NCI-H460 (cell line): Measurements from ENCODE around the gene GUK1. TPM values are rescaled to one million over a fixed set of nuclear protein-coding genes. Genes with fewer than 3 reads are reported as not detected.

Experiments used
- DNase-seq: peaks from one replicate; pipeline ENCODE4 v3.0.0-alpha.2; 2016; ENCODE audit warnings: low read depth; ENCODE audit errors: extremely low read depth
- small RNA-seq, 2 experiments: library from RNA; depleted of rRNA; stranded (forward); fragments of <200 nt; gene quantifications; one replicate each; pipeline ENCODE3, GENCODE V24; 2014
- total RNA-seq: library from RNA; depleted of rRNA; stranded (reverse); fragments of >200 nt; shearing (Covaris generic); gene quantifications from 2 replicates; pipeline ENCODE4 v1.2.3, GENCODE V29; 2014; rRNA removed

The GUK1 gene
- total RNA-seq, 1 experiment from 2014 or later: 169 TPM

DNA sequence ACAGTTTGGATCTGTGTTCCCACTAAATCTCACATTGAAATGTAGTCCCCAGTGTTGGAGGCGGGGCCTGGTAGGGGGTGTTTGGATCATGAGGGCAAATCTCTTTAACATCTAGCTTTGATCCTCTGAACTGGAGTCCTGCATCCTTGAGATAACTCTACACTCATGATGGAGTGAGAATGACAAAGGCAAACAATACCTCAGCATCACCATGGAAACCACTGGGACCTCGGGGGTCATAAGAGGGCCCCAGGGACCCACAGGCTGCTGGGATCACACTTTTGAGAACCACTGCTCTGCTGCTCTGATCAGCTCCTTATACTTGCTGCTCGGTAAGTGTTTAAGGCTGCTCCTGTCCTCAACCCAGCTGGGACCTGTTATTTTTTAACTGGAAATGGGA, 54.4 kb downstream of the GUK1 start:
- no peak for DNase-seq

DNA sequence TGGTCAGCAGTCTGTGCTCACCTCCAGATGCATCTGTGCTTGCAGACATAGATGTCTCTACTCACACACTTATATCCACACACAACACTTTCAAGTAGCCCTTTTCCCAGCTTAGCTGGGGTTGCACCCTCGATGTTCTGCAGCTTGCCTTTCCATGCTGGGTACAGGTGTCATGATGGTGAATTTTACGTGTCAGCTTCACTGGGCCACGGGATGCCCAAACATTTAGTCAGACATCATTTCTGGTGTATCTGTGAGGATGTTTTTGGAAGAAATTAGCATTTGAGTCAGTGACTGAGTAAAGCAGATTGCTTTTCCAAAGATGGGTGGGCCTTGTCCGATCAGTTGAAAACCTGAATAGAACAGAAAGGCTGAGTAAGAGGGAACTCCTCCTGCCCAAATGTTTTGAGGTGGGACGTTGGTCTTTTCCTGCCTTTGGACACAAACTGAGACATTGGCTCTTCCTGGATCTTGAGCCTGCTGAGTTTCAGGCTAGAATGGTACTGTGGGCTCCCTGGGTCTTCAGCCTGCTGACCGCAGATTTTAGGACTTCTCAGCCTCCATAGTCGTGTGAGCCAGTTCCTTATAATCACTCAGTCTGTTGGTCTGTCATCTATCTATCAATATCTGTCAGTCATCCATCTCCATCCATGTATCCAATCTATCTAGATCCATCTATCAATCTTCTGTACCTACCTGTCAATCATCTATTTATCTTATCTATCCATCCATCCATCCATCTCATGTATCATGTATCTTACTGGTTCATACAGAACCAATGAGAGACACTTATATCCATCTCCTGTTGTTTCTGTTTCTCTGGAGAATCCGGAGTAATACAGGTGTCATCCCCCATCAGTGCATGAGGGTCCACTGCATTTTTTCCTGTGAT, 55.1 kb downstream of the GUK1 start:
- DNase-seq: no peak

DNA sequence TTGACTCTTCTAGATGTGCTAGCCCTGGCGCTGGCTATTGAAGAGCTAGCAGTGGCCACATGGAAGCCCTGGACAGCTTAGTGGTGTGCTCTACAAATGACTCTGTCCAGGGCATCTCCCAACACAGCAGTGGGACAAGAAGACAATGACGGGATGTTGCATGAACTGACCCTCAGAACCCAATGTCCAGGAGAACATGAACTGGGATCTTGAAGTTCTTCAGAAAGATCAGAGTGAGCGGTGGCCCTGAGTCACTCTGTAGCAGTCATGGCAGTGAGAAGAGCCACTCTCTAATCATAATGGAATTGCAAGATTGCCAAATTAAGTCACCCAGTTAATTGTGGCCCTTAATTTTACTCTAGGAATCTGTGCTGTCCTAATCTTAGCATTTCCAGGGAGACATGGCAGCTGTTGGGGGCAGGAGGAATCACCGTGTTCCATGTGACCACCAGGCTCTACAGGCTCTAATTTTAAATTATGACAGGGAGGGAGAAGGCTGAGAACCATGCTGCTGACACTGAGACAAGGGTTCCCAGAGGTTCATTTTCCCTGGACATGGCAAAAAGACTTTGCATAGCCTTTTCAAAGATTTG, 57.6 kb downstream of the GUK1 start:
- DNase-seq: no peak

Small RNAs within 50 kb of the gene (small RNA-seq; reads per million reads assigned to genes)
- 0 reads per million in 2 experiments for gene AL359510.1

Other genes with a start within 250 kb of the GUK1 start
- gene WNT9A, start 192.3 kb upstream of the GUK1 start, total RNA-seq: 0.06 and 0.10 TPM in 2 replicates
- gene WNT3A, start 133.3 kb upstream of the GUK1 start, total RNA-seq: not detected in 2 replicates
- gene ARF1, start 57.6 kb upstream of the GUK1 start, total RNA-seq: 318 and 373 TPM in 2 replicates
- gene C1orf35, start 37.0 kb upstream of the GUK1 start, total RNA-seq: 22.1 and 23.8 TPM in 2 replicates
- gene MRPL55, start 31.0 kb upstream of the GUK1 start, total RNA-seq: 71.2 and 91.6 TPM in 2 replicates
- 0.52 and 0.72 TPM in 2 replicates for gene GJC2, start 9.7 kb downstream of the GUK1 start, total RNA-seq
- gene IBA57, start 25.5 kb downstream of the GUK1 start, total RNA-seq: 3.7 and 5.0 TPM in 2 replicates
- 14.3 and 19.0 TPM in 2 replicates for gene OBSCN, start 67.8 kb downstream of the GUK1 start, total RNA-seq